OCI-LY1 (cell line): ENCODE data around the gene APCDD1.

Experiments
- CTCF ChIP-seq: fragments of 200-600 bp; sonication (generic), shearing (Covaris generic); IDR thresholded peaks from 2 replicates; pipeline ENCODE4 v1.5.1; 2017; ENCODE audit warnings: mild to moderate bottlenecking, antibody characterized with exemption, low read length, moderate library complexity, mixed read lengths
- EZH2 ChIP-seq: fragments of 200-600 bp; sonication (generic), shearing (Covaris generic); IDR thresholded peaks from 2 replicates; pipeline ENCODE4 v1.8.0; 2017; ENCODE audit warnings: borderline replicate concordance, mixed run types, mild to moderate bottlenecking, antibody characterized with exemption, low read length, moderate library complexity, mixed read lengths

GRCh38 chr18:10440884-10441283, 13.6 kb upstream of the APCDD1 start:
- TF ChIP-seq CTCF (no peak), EZH2 (no peak)
